ENCODE results near the gene DPPA4.

The DPPA4 gene

DNA sequence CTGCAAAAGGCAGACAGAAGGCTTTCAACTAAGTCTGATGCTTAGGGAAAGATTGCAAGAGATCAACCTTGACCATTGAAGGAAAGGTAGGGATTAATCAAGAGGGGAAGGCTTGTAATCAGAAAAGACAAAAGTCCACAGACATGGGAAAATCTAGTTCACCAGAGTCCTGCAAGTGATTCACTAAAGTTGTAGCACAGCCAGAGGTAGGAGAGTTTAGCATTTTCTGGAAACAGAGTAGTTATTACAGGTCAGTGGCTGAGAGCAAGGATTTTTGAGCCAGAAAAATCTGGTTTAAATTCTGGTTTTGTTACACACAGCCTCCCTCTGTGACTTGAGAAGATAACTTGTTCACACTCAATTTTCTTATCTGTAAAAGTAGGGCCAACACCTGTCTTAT lies 35.3 kb upstream of the DPPA4 start:
- H2AFZ ChIP-seq (ENCODE audit: low read length), result no peak overlapping the region
- no peak overlapping the region for H3K27ac ChIP-seq (ENCODE audit: low read depth, low read length, poor library complexity, severe bottlenecking)
- no peaks in the 10 kb centered on the region for H3F3A ChIP-seq (ENCODE audit: insufficient read depth, low read length)
- H3K4me3 ChIP-seq (ENCODE audit: low read depth, low read length, poor library complexity, severe bottlenecking), result no peak overlapping the region
- H3K4me1 ChIP-seq (ENCODE audit: insufficient read depth, low read length, severe bottlenecking), result no peaks in the 10 kb centered on the region
- H3K36me3 ChIP-seq (ENCODE audit: insufficient read depth, low read length), result no peaks in the 10 kb centered on the region
- no peak overlapping the region for H3K4me2 ChIP-seq (ENCODE audit: low read length)
- H3K9ac ChIP-seq (ENCODE audit: low read length), result no peak overlapping the region
- H3K27me3 ChIP-seq (ENCODE audit: insufficient read depth, low read length), result no peaks in the 10 kb centered on the region
- H3K79me2 ChIP-seq (ENCODE audit: insufficient read depth, low read length), result no peaks in the 10 kb centered on the region
- TF ChIP-seq CTCF (IDR thresholded peaks at IDR 0.05; ENCODE audit: low read length) (no peak), EZH2 (IDR thresholded peaks at IDR 0.05; ENCODE audit: borderline replicate concordance, low read length) (no peak)
- H4K20me1 ChIP-seq (ENCODE audit: insufficient read depth, low read length), result no peaks in the 10 kb centered on the region
- H3K9me3 ChIP-seq (ENCODE audit: low read length), result no peaks in the 10 kb centered on the region
- no peaks in the 10 kb centered on the region for H3K9me2 ChIP-seq (ENCODE audit: low read depth, low read length)

- H3K9me3 ChIP-seq (ENCODE audit: low read length), result no peaks in the 10 kb centered on the region
- TF ChIP-seq CTCF (IDR thresholded peaks at IDR 0.05; ENCODE audit: low read length) (peak; percentile 12; the same call in 1 of the 2 replicates), EZH2 (IDR thresholded peaks at IDR 0.05; ENCODE audit: borderline replicate concordance, low read length) (no peak)
- H2AFZ ChIP-seq (ENCODE audit: low read length), result no peak overlapping the region
- H3K36me3 ChIP-seq (ENCODE audit: insufficient read depth, low read length), result no peaks in the 10 kb centered on the region
- H3K4me1 ChIP-seq (ENCODE audit: insufficient read depth, low read length, severe bottlenecking), result no peaks in the 10 kb centered on the region
- no peak overlapping the region for H3K9ac ChIP-seq (ENCODE audit: low read length)
- H3F3A ChIP-seq (ENCODE audit: insufficient read depth, low read length), result no peaks in the 10 kb centered on the region
- H3K4me2 ChIP-seq (ENCODE audit: low read length), result no peak overlapping the region
- no peak overlapping the region for H3K4me3 ChIP-seq (ENCODE audit: low read depth, low read length, poor library complexity, severe bottlenecking)
- H3K9me2 ChIP-seq (ENCODE audit: low read depth, low read length), result no peaks in the 10 kb centered on the region
- no peaks in the 10 kb centered on the region for H3K27me3 ChIP-seq (ENCODE audit: insufficient read depth, low read length)
- H3K27ac ChIP-seq (ENCODE audit: low read depth, low read length, poor library complexity, severe bottlenecking), result no peak overlapping the region
- no peaks in the 10 kb centered on the region for H4K20me1 ChIP-seq (ENCODE audit: insufficient read depth, low read length)
- no peaks in the 10 kb centered on the region for H3K79me2 ChIP-seq (ENCODE audit: insufficient read depth, low read length)
Observed at GRCh38 chr3:109369510-109369909, 32.2 kb upstream of the DPPA4 start.

DNA sequence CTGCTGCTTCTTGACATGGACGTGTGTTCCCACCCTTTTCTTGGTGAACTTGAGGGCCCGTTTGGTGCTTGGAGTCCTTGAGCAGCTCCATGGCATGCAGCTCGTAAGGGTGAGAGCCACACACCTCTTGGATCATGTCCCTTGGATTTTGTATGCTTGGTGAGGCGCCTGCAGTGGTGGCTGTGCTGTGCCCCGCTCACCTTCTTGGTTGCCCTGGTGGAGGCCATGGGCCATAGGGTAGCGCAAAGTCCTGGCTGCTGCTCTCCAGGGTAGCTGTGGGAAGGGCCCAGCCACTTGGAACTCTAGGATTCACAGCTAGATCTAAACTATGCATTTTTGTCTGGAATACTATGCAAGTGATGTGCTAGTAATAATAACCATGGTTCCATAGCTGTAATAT lies 26.7 kb upstream of the DPPA4 start:
- Histone ChIP-seq H4K20me1 (ENCODE audit: insufficient read depth, low read length) (no peaks in the 10 kb centered on the region), H3K4me1 (ENCODE audit: insufficient read depth, low read length, severe bottlenecking) (no peaks in the 10 kb centered on the region), H3K4me2 (ENCODE audit: low read length) (no peak overlapping the region), H3K79me2 (ENCODE audit: insufficient read depth, low read length) (no peaks in the 10 kb centered on the region), H3K4me3 (ENCODE audit: low read depth, low read length, poor library complexity, severe bottlenecking) (no peak overlapping the region), H3K27ac (ENCODE audit: low read depth, low read length, poor library complexity, severe bottlenecking) (no peak overlapping the region), H3K9me2 (ENCODE audit: low read depth, low read length) (no peaks in the 10 kb centered on the region), H2AFZ (ENCODE audit: low read length) (no peak overlapping the region), H3K9me3 (ENCODE audit: low read length) (no peaks in the 10 kb centered on the region), H3K36me3 (ENCODE audit: insufficient read depth, low read length) (no peaks in the 10 kb centered on the region), H3K9ac (ENCODE audit: low read length) (no peak overlapping the region), H3K27me3 (ENCODE audit: insufficient read depth, low read length) (no peaks in the 10 kb centered on the region), H3F3A (ENCODE audit: insufficient read depth, low read length) (no peaks in the 10 kb centered on the region)
- TF ChIP-seq EZH2 (IDR thresholded peaks at IDR 0.05; ENCODE audit: borderline replicate concordance, low read length), result no peak
- TF ChIP-seq CTCF (IDR thresholded peaks at IDR 0.05; ENCODE audit: low read length), result no peak

All from OCI-LY1 (cell line).